DOHH2 (cell line): ENCODE results near the gene TNFAIP1.
"Not testable (repeated sequence)": the region's sequence is repeated elsewhere in the genome, so short reads cannot be mapped to it uniquely, and the experiment has no call there.

Experiments used
- H3F3A ChIP-seq: fragments of 200-600 bp; sonication (generic), shearing (Covaris generic); 2 replicates; pipeline ENCODE4 v1.6.0; 2016; ENCODE audit warnings: antibody characterized with exemption, mild to moderate bottlenecking; ENCODE audit not compliant: control insufficient read depth, insufficient read depth
- H3K27ac ChIP-seq: fragments of 200-600 bp; sonication (generic); 2 replicates; pipeline ENCODE4 v1.5.1; 2014; ENCODE audit warnings: low read depth, mild to moderate bottlenecking, low read length, moderate library complexity
- H3K27me3 ChIP-seq: fragments of 200-600 bp; sonication (generic); 2 replicates; pipeline ENCODE4 v1.6.1; 2014; ENCODE audit warnings: mild to moderate bottlenecking, low read length, mixed read lengths; ENCODE audit not compliant: control insufficient read depth
- H3K36me3 ChIP-seq: fragments of 200-600 bp; sonication (generic); 2 replicates; pipeline ENCODE4 v1.6.1; 2014; ENCODE audit warnings: mild to moderate bottlenecking, low read length, moderate library complexity, mixed read lengths; ENCODE audit not compliant: control insufficient read depth
- H3K4me1 ChIP-seq: fragments of 200-600 bp; sonication (generic); 2 replicates; pipeline ENCODE4 v1.6.1; 2014; ENCODE audit warnings: mild to moderate bottlenecking, low read length, mixed read lengths; ENCODE audit not compliant: control insufficient read depth
- H3K4me2 ChIP-seq: fragments of 200-600 bp; sonication (generic); 2 replicates; pipeline ENCODE4 v1.6.0; 2014; ENCODE audit warnings: mild to moderate bottlenecking, low read length, moderate library complexity
- H3K4me3 ChIP-seq: fragments of 200-600 bp; sonication (generic); 2 replicates; pipeline ENCODE4 v1.5.1; 2014; ENCODE audit warnings: mild to moderate bottlenecking, low read length, mixed read lengths
- H3K79me2 ChIP-seq: fragments of 200-600 bp; sonication (generic); 2 replicates; pipeline ENCODE4 v1.6.1; 2014; ENCODE audit warnings: mild to moderate bottlenecking, low read length, mixed read lengths; ENCODE audit not compliant: control insufficient read depth
- H3K9me2 ChIP-seq: fragments of 200-600 bp; sonication (generic); replicated peaks from 2 replicates; pipeline ENCODE4 v1.6.1; 2014; ENCODE audit warnings: mild to moderate bottlenecking, low read length, mixed read lengths; ENCODE audit not compliant: control insufficient read depth
- H3K9me3 ChIP-seq: fragments of 200-600 bp; sonication (generic); 2 replicates; pipeline ENCODE4 v1.6.1; 2014; ENCODE audit warnings: antibody characterized with exemption, low read length, mixed read lengths; ENCODE audit not compliant: control insufficient read depth, insufficient read depth
- H4K20me1 ChIP-seq: fragments of 200-600 bp; sonication (generic); 2 replicates; pipeline ENCODE4 v1.6.0; 2014; ENCODE audit warnings: low read depth, mild to moderate bottlenecking, antibody characterized with exemption, low read length, moderate library complexity; ENCODE audit not compliant: control insufficient read depth, insufficient read depth
- CTCF ChIP-seq: fragments of 200-600 bp; sonication (generic); IDR thresholded peaks from one replicate; pipeline ENCODE4 v1.5.1; 2014; ENCODE audit warnings: antibody characterized with exemption, mild to moderate bottlenecking, low read depth, low read length; ENCODE audit not compliant: poor library complexity, severe bottlenecking
- EZH2phosphoT487 ChIP-seq: fragments of 200-600 bp; sonication (generic); IDR thresholded peaks from 2 replicates; pipeline ENCODE4 v1.6.1; 2017; ENCODE audit warnings: borderline replicate concordance, mild to moderate bottlenecking, antibody characterized with exemption, low read length, moderate library complexity, mixed read lengths

The TNFAIP1 gene

GRCh38 chr17:28338056-28338768 is 2.7 kb downstream of the TNFAIP1 start:
- H3K4me1 ChIP-seq, result peaks cover 20% of the 10 kb centered on the region
- H3K4me3 ChIP-seq, result no peak overlapping the region
- no peak overlapping the region for H3K4me2 ChIP-seq

GRCh38 chr17:28338769-28339212 is 3.2 kb downstream of the TNFAIP1 start:
- not testable (repeated sequence) for H4K20me1 ChIP-seq, H3F3A ChIP-seq, H3K4me2 ChIP-seq, H3K27me3 ChIP-seq, H3K9me3 ChIP-seq, H3K9me2 ChIP-seq, H3K4me3 ChIP-seq, H3K27ac ChIP-seq
- Histone ChIP-seq H3K36me3 (peaks cover 19% of the 10 kb centered on the region), H3K79me2 (peaks cover 39% of the 10 kb centered on the region), H3K4me1 (peaks cover 22% of the 10 kb centered on the region)

More at GRCh38 chr17:28338056-28338768, 2.7 kb downstream of the TNFAIP1 start:
- H4K20me1 ChIP-seq, result 0 out of 2 replicates have a peak, but pooled peaks cover 3% of the 10 kb centered on the region
- H3K79me2 ChIP-seq, result peaks cover 39% of the 10 kb centered on the region
- TF ChIP-seq EZH2phosphoT487 (no peak), CTCF (no peak)
- no peak overlapping the region for H3K27ac ChIP-seq
- no peaks in the 10 kb centered on the region for H3K27me3 ChIP-seq
- peaks cover 16% of the 10 kb centered on the region for H3K36me3 ChIP-seq
- no peaks in the 10 kb centered on the region for H3K9me2 ChIP-seq
- no peaks in the 10 kb centered on the region for H3K9me3 ChIP-seq
- 0 out of 2 replicates have a peak, but pooled peaks cover 2% of the 10 kb centered on the region for H3F3A ChIP-seq

- no peaks in the 10 kb centered on the region for H3F3A ChIP-seq
- 0 out of 2 replicates have a peak, but pooled peaks cover 3% of the 10 kb centered on the region for H4K20me1 ChIP-seq
- H3K79me2 ChIP-seq, result peaks cover 39% of the 10 kb centered on the region
- H3K4me1 ChIP-seq, result peaks cover 17% of the 10 kb centered on the region
- H3K27ac ChIP-seq, result no peak overlapping the region
- no peaks in the 10 kb centered on the region for H3K9me2 ChIP-seq
- no peaks in the 10 kb centered on the region for H3K27me3 ChIP-seq
- no peak overlapping the region for H3K4me3 ChIP-seq
- no peaks in the 10 kb centered on the region for H3K9me3 ChIP-seq
- no peak overlapping the region for H3K4me2 ChIP-seq
- TF ChIP-seq CTCF (no peak), EZH2phosphoT487 (no peak)
- H3K36me3 ChIP-seq, result peaks cover 26% of the 10 kb centered on the region
Observed at GRCh38 chr17:28339431-28339830, 3.9 kb downstream of the TNFAIP1 start.

DNA sequence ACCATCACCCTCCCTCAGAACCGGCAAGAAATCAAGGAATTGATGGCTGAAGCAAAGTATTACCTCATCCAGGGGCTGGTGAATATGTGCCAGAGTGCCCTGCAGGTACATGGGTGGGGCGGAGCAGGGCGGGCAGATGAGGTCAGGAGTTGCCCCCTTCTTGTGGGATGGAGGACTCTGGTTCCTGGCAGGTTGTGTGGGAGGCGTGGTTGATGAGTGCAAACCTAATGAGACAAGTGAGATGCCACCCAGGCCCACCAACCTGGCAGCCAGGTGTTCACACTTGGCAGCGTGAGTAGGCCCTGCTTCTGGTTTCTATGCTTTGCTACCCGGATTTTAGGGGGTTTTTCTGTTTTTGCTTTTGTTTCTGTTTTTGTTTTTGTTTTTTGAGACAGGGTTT is 4.8 kb downstream of the TNFAIP1 start:
- no peak for TF ChIP-seq CTCF
- no peak for TF ChIP-seq EZH2phosphoT487

More for the DNA sequence above, 4.8 kb downstream of the TNFAIP1 start:
- Histone ChIP-seq H3K4me3 (no peak overlapping the region), H3K36me3 (peaks cover 33% of the 10 kb centered on the region), H3K4me2 (no peak overlapping the region), H3K9me3 (no peaks in the 10 kb centered on the region), H3K27ac (no peak overlapping the region), H3K79me2 (peaks cover 31% of the 10 kb centered on the region), H3K4me1 (peaks cover 13% of the 10 kb centered on the region), H3K27me3 (no peaks in the 10 kb centered on the region), H3F3A (no peaks in the 10 kb centered on the region), H3K9me2 (no peaks in the 10 kb centered on the region), H4K20me1 (0 out of 2 replicates have a peak, but pooled peaks cover 3% of the 10 kb centered on the region)
